CD4-positive, alpha-beta T cell (primary cell): Measurements from ENCODE around the gene UBE2U. TPM values are rescaled to one million over a fixed set of nuclear protein-coding genes. Genes with fewer than 3 reads are reported as not detected.

Source experiments
- ATAC-seq: fragments of 200-7000 bp; cut with Tn5 transposase; one replicate; pipeline ENCODE4 v1.10.0; 2022; ENCODE audit warnings: mild to moderate bottlenecking; ENCODE audit not compliant: poor library complexity
- CTCF ChIA-PET: fragments of 350-600 bp; sonication (Branson Sonifier 250); formaldehyde crosslinking; loops from one replicate; lab custom pipeline; 2021; ENCODE audit warnings: antibody characterized with exemption, inconsistent platforms; lab: Charles Lee
- POLR2A ChIA-PET: fragments of 350-600 bp; sonication (Branson Sonifier 250); formaldehyde crosslinking; loops from one replicate; lab custom pipeline; 2021; ENCODE audit warnings: antibody characterized with exemption, inconsistent platforms; lab: Charles Lee
- DNase-seq, 14 experiments: peaks; one replicate each; pipeline ENCODE4 v3.0.0-alpha.2; 2013 to 2020; ENCODE audit warnings: mixed read lengths in 2 of 14
- H3K27ac ChIP-seq, 2 donors: one replicate each; pipeline versions ENCODE4 v1.5.1 to v1.7.0; 2013; ENCODE audit warnings: low read length in 2 of 2, low read depth in 1 of 2, mild to moderate bottlenecking in 1 of 2
- H3K27me3 ChIP-seq, 2 experiments: 1 replicate in 1 of 2; 2 replicates in 1 of 2; pipeline versions ENCODE4 v1.6.1 to v1.7.0; 2013; ENCODE audit warnings: low read length in 2 of 2, control low read depth in 1 of 2, mild to moderate bottlenecking in 1 of 2, moderate library complexity in 1 of 2; ENCODE audit not compliant: insufficient read depth in 2 of 2, control insufficient read depth in 1 of 2
- H3K36me3 ChIP-seq: one replicate; pipeline ENCODE4 v1.6.1; 2013; ENCODE audit warnings: low read length, control low read depth; ENCODE audit not compliant: insufficient read depth
- H3K4me1 ChIP-seq: one replicate; pipeline ENCODE4 v1.6.1; 2013; ENCODE audit warnings: low read length, control low read depth; ENCODE audit not compliant: insufficient read depth
- H3K4me3 ChIP-seq: one replicate; pipeline ENCODE4 v1.5.1; 2013; ENCODE audit warnings: mild to moderate bottlenecking, low read length, moderate library complexity
- H3K9me3 ChIP-seq, 2 experiments: 1 replicate in 1 of 2; 2 replicates in 1 of 2; pipeline versions ENCODE4 v1.6.1 to v1.7.0; 2013; ENCODE audit warnings: low read length in 2 of 2, mild to moderate bottlenecking in 2 of 2, control low read depth in 1 of 2, moderate library complexity in 1 of 2; ENCODE audit not compliant: control insufficient read depth in 1 of 2, insufficient read depth in 1 of 2
- H3K27ac Mint-ChIP-seq: one replicate; pipeline ENCODE4 v1.8.0; 2020; ENCODE audit warnings: mixed read lengths
- H3K27me3 Mint-ChIP-seq: one replicate; pipeline ENCODE4 v1.8.0; 2021; ENCODE audit warnings: mixed read lengths
- H3K36me3 Mint-ChIP-seq: one replicate; pipeline ENCODE4 v1.8.0; 2021; ENCODE audit warnings: low read depth, mixed read lengths
- H3K4me1 Mint-ChIP-seq: one replicate; pipeline ENCODE4 v1.8.0; 2021; ENCODE audit warnings: low read depth, mixed read lengths
- H3K4me3 Mint-ChIP-seq: one replicate; pipeline ENCODE4 v1.8.0; 2020; ENCODE audit warnings: mild to moderate bottlenecking, mixed read lengths
- H3K9me3 Mint-ChIP-seq: one replicate; pipeline ENCODE4 v1.8.0; 2020; ENCODE audit warnings: mixed read lengths
- intact Hi-C, 2 experiments: fragments of 100-400 bp; cut with DNase I in 1 of 2; cut with micrococcal nuclease in 1 of 2; formaldehyde crosslinking; loops; one replicate each; pipeline versions ENCODE4 v1.15.1 to v1.9.0; 2023 to 2025; cut with DNase I, micrococcal nuclease
- total RNA-seq, 174 experiments: library from RNA in 2 of 174; stranded (reverse) in 2 of 174; gene quantifications; one replicate each; pipeline ENCODE4 v1.2.3 and lab custom pipeline; 2021 to 2026
- TF ChIP-seq, protein P1 (sequence below): fragments of 200-600 bp; IDR thresholded peaks from one replicate; pipeline ENCODE4 v1.8.0; 2022; ENCODE audit warnings: antibody characterized with exemption, mild to moderate bottlenecking

Gene UBE2U
- total RNA-seq, 2 experiments from 2014 or later = not detected

- H3K4me3 ChIP-seq = no peak overlapping the region
- Mint-ChIP-seq H3K27ac (no peak overlapping the region), H3K4me3 (no peak overlapping the region), H3K4me1 (no peaks in the 10 kb centered on the region), H3K36me3 (no peaks in the 10 kb centered on the region), H3K27me3 (peaks cover 23% of the 10 kb centered on the region), H3K9me3 (no peaks in the 10 kb centered on the region)
- no peaks in the 10 kb centered on the region for H3K9me3 ChIP-seq
- H3K4me1 ChIP-seq = no peaks in the 10 kb centered on the region
- TF ChIP-seq, protein P1, sequence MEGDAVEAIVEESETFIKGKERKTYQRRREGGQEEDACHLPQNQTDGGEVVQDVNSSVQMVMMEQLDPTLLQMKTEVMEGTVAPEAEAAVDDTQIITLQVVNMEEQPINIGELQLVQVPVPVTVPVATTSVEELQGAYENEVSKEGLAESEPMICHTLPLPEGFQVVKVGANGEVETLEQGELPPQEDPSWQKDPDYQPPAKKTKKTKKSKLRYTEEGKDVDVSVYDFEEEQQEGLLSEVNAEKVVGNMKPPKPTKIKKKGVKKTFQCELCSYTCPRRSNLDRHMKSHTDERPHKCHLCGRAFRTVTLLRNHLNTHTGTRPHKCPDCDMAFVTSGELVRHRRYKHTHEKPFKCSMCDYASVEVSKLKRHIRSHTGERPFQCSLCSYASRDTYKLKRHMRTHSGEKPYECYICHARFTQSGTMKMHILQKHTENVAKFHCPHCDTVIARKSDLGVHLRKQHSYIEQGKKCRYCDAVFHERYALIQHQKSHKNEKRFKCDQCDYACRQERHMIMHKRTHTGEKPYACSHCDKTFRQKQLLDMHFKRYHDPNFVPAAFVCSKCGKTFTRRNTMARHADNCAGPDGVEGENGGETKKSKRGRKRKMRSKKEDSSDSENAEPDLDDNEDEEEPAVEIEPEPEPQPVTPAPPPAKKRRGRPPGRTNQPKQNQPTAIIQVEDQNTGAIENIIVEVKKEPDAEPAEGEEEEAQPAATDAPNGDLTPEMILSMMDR = no peak
- ChIA-PET POLR2A (no interaction called here), CTCF (no interaction called here)
- intact Hi-C loops = no loop called here
- peaks cover 0 to 7% of the 10 kb centered on the region in 2 experiments for H3K27me3 ChIP-seq
- DNase-seq (no peak), ATAC-seq (no peak)
- H3K27ac ChIP-seq = no peak overlapping the region
- no peaks in the 10 kb centered on the region for H3K36me3 ChIP-seq
Observed at GRCh38 chr1:64295136-64295535, 91.7 kb downstream of the UBE2U start.

DNA sequence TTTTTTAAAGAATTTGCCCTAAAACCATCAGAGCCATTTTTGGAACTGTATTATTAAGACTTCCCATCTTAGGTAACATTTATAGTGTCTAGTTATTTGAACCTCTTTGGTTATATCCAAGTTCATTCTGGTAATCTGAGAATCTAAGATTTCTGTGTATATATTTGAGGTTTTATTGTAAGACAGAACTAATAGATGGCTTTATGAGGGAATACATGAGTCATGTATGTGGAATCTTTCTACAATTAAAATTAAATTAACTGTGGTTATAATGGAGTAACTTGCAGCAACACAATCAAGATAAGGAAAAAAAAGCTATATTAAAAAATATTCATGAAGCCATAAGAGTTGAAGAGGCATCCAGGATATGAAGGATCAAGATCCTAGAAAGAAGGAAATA is 92.1 kb downstream of the UBE2U start:
- H3K36me3 Mint-ChIP-seq = no peaks in the 10 kb centered on the region
- peaks cover 23% of the 10 kb centered on the region for H3K27me3 Mint-ChIP-seq
- H3K4me3 ChIP-seq = no peak overlapping the region
- no peaks in the 10 kb centered on the region for H3K4me1 Mint-ChIP-seq
- H3K9me3 Mint-ChIP-seq = no peaks in the 10 kb centered on the region
- H3K36me3 ChIP-seq = no peaks in the 10 kb centered on the region
- CTCF ChIA-PET = no interaction called here
- H3K27me3 ChIP-seq = peaks cover 0 to 7% of the 10 kb centered on the region in 2 experiments
- H3K4me3 Mint-ChIP-seq = no peak overlapping the region
- intact Hi-C loops = no loop called here
- H3K27ac ChIP-seq = no peak overlapping the region
- POLR2A ChIA-PET = no interaction called here
- ATAC-seq = no peak
- H3K4me1 ChIP-seq = no peaks in the 10 kb centered on the region
- TF ChIP-seq, protein P1 = no peak
- no peaks in the 10 kb centered on the region for H3K9me3 ChIP-seq
- H3K27ac Mint-ChIP-seq = no peak overlapping the region
- DNase-seq = no peak

- Mint-ChIP-seq H3K36me3 (no peaks in the 10 kb centered on the region), H3K9me3 (no peaks in the 10 kb centered on the region), H3K4me1 (no peaks in the 10 kb centered on the region), H3K4me3 (no peak overlapping the region), H3K27ac (no peak overlapping the region), H3K27me3 (peaks cover 18% of the 10 kb centered on the region)
- ATAC-seq (no peak), DNase-seq (no peak)
- intact Hi-C loops = no loop called here
- TF ChIP-seq, protein P1 = no peak
- Histone ChIP-seq H3K4me1 (no peaks in the 10 kb centered on the region), H3K36me3 (no peaks in the 10 kb centered on the region), H3K27ac (no peak overlapping the region), H3K4me3 (no peak overlapping the region), H3K27me3 (peaks cover 0 to 7% of the 10 kb centered on the region in 2 experiments), H3K9me3 (no peaks in the 10 kb centered on the region)
- POLR2A ChIA-PET = no interaction called here
- CTCF ChIA-PET = no interaction called here
Observed at GRCh38 chr1:64296459-64296858, 93.0 kb downstream of the UBE2U start.
